ENCODE results near the gene MSRB3.

The MSRB3 gene

GRCh38 chr12:65372574-65372973 lies 94.1 kb downstream of the MSRB3 start:
- Histone ChIP-seq H3K27me3 (ENCODE audit: insufficient read depth, low read depth) (no peaks in the 10 kb centered on the region), H3K36me3 (ENCODE audit: insufficient read depth) (no peaks in the 10 kb centered on the region), H3K4me2 (no peak overlapping the region), H2AFZ (ENCODE audit: low read depth) (no peak overlapping the region), H3K4me3 (IDR thresholded peaks at IDR 0.05; ENCODE audit: insufficient read depth, low read depth, low read length) (no peak overlapping the region), H4K20me1 (ENCODE audit: insufficient read depth) (no peaks in the 10 kb centered on the region), H3K4me1 (ENCODE audit: low read depth, poor library complexity, severe bottlenecking) (no peaks in the 10 kb centered on the region), H3K9ac (no peak overlapping the region), H3K79me2 (ENCODE audit: insufficient read depth, low read depth) (no peaks in the 10 kb centered on the region), H3K27ac (no peak overlapping the region)
- TF ChIP-seq CTCF (conservative IDR thresholded peaks at IDR 0.05; ENCODE audit: low read depth, low read length) = no peak

- Histone ChIP-seq H3K79me2 (ENCODE audit: insufficient read depth, low read depth) (no peaks in the 10 kb centered on the region), H4K20me1 (ENCODE audit: insufficient read depth) (no peaks in the 10 kb centered on the region), H3K27me3 (ENCODE audit: insufficient read depth, low read depth) (no peaks in the 10 kb centered on the region), H3K4me3 (IDR thresholded peaks at IDR 0.05; ENCODE audit: insufficient read depth, low read depth, low read length) (no peak overlapping the region), H3K4me2 (no peak overlapping the region), H3K9ac (no peak overlapping the region), H3K36me3 (ENCODE audit: insufficient read depth) (no peaks in the 10 kb centered on the region), H3K27ac (no peak overlapping the region), H2AFZ (ENCODE audit: low read depth) (no peak overlapping the region), H3K4me1 (ENCODE audit: low read depth, poor library complexity, severe bottlenecking) (no peaks in the 10 kb centered on the region)
- TF ChIP-seq CTCF (conservative IDR thresholded peaks at IDR 0.05; ENCODE audit: low read depth, low read length) = no peak
Measured at GRCh38 chr12:65384240-65384639, 105.8 kb downstream of the MSRB3 start.

GRCh38 chr12:65387396-65387795 lies 108.9 kb downstream of the MSRB3 start:
- no peaks in the 10 kb centered on the region for H3K36me3 ChIP-seq (ENCODE audit: insufficient read depth)
- no peak overlapping the region for H3K4me3 ChIP-seq (IDR thresholded peaks at IDR 0.05; ENCODE audit: insufficient read depth, low read depth, low read length)
- H4K20me1 ChIP-seq (ENCODE audit: insufficient read depth) = no peaks in the 10 kb centered on the region
- H3K79me2 ChIP-seq (ENCODE audit: insufficient read depth, low read depth) = no peaks in the 10 kb centered on the region
- no peak overlapping the region for H3K4me2 ChIP-seq
- no peak for TF ChIP-seq CTCF (conservative IDR thresholded peaks at IDR 0.05; ENCODE audit: low read depth, low read length)
- no peaks in the 10 kb centered on the region for H3K4me1 ChIP-seq (ENCODE audit: low read depth, poor library complexity, severe bottlenecking)
- no peak overlapping the region for H3K27ac ChIP-seq
- no peak overlapping the region for H2AFZ ChIP-seq (ENCODE audit: low read depth)
- H3K9ac ChIP-seq = no peak overlapping the region
- H3K27me3 ChIP-seq (ENCODE audit: insufficient read depth, low read depth) = no peaks in the 10 kb centered on the region

- Histone ChIP-seq H3K4me1 (ENCODE audit: low read depth, poor library complexity, severe bottlenecking) (no peaks in the 10 kb centered on the region), H3K4me3 (IDR thresholded peaks at IDR 0.05; ENCODE audit: insufficient read depth, low read depth, low read length) (no peak overlapping the region), H3K9ac (no peak overlapping the region), H3K79me2 (ENCODE audit: insufficient read depth, low read depth) (no peaks in the 10 kb centered on the region), H2AFZ (ENCODE audit: low read depth) (no peak overlapping the region), H3K4me2 (no peak overlapping the region), H3K27me3 (ENCODE audit: insufficient read depth, low read depth) (no peaks in the 10 kb centered on the region), H4K20me1 (ENCODE audit: insufficient read depth) (no peaks in the 10 kb centered on the region), H3K27ac (no peak overlapping the region), H3K36me3 (ENCODE audit: insufficient read depth) (no peaks in the 10 kb centered on the region)
- no peak for TF ChIP-seq CTCF (conservative IDR thresholded peaks at IDR 0.05; ENCODE audit: low read depth, low read length)
Measured at GRCh38 chr12:65389436-65389835, 111.0 kb downstream of the MSRB3 start.

- no peak overlapping the region for H3K27ac ChIP-seq
- TF ChIP-seq CTCF (conservative IDR thresholded peaks at IDR 0.05; ENCODE audit: low read depth, low read length) = no peak
- H3K27me3 ChIP-seq (ENCODE audit: insufficient read depth, low read depth) = no peaks in the 10 kb centered on the region
- no peaks in the 10 kb centered on the region for H3K79me2 ChIP-seq (ENCODE audit: insufficient read depth, low read depth)
- H3K4me1 ChIP-seq (ENCODE audit: low read depth, poor library complexity, severe bottlenecking) = no peaks in the 10 kb centered on the region
- no peak overlapping the region for H3K9ac ChIP-seq
- H2AFZ ChIP-seq (ENCODE audit: low read depth) = no peak overlapping the region
- no peaks in the 10 kb centered on the region for H3K36me3 ChIP-seq (ENCODE audit: insufficient read depth)
- H4K20me1 ChIP-seq (ENCODE audit: insufficient read depth) = no peaks in the 10 kb centered on the region
- H3K4me2 ChIP-seq = no peak overlapping the region
- no peak overlapping the region for H3K4me3 ChIP-seq (IDR thresholded peaks at IDR 0.05; ENCODE audit: insufficient read depth, low read depth, low read length)
Measured at GRCh38 chr12:65391711-65392110, 113.2 kb downstream of the MSRB3 start.
